ENCODE measurements around the gene UGT1A4. TPM values are rescaled to one million over a fixed set of nuclear protein-coding genes. Genes with fewer than 3 reads are reported as not detected.
"Not testable (repeated sequence)": the region's sequence is repeated elsewhere in the genome, so short reads cannot be mapped to it uniquely, and the experiment has no call there.

The UGT1A4 gene
- total RNA-seq, 1 donor from 2014 or later: not detected

DNA sequence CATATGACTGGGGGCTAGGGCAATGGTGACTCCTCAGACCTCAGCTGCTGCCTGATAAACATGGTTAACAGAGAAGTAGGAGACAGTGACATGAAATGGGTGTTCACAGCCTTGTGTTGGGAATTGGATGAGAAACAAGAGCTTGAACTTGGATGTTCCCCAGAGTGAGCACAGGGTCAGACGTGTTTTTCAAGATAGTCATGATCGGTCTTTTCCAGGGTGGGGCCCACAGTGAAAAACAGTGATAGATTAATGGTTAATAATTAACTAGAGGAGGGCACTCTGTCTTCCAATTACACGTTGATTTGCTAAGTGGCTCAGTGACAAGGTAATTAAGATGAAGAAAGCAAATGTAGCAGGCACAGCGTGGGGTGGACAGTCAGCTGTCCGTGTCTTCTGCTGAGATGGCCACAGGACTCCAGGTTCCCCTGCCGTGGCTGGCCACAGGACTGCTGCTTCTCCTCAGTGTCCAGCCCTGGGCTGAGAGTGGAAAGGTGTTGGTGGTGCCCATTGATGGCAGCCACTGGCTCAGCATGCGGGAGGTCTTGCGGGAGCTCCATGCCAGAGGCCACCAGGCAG, 10.3 kb downstream of the UGT1A4 start, which contains the start of gene UGT1A3:
Gene UGT1A3 (plus strand): TSS at position 320 of the 579 bp plus-strand sequence. CDS start 85 bp downstream, at position 405.
- peaks cover 7% of the 10 kb centered on the region for H3K9me3 Mint-ChIP-seq
- H3K27ac Mint-ChIP-seq: no peak within 1 kb of the TSS
- no peak for DNase-seq (ENCODE audit: low spot score in 2 of 2, unreplicated experiment in 2 of 2)
- H3K36me3 Mint-ChIP-seq: no peaks in the 10 kb centered on the region
- TF ChIP-seq, protein P1, sequence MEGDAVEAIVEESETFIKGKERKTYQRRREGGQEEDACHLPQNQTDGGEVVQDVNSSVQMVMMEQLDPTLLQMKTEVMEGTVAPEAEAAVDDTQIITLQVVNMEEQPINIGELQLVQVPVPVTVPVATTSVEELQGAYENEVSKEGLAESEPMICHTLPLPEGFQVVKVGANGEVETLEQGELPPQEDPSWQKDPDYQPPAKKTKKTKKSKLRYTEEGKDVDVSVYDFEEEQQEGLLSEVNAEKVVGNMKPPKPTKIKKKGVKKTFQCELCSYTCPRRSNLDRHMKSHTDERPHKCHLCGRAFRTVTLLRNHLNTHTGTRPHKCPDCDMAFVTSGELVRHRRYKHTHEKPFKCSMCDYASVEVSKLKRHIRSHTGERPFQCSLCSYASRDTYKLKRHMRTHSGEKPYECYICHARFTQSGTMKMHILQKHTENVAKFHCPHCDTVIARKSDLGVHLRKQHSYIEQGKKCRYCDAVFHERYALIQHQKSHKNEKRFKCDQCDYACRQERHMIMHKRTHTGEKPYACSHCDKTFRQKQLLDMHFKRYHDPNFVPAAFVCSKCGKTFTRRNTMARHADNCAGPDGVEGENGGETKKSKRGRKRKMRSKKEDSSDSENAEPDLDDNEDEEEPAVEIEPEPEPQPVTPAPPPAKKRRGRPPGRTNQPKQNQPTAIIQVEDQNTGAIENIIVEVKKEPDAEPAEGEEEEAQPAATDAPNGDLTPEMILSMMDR (IDR thresholded peaks at IDR 0.05; ENCODE audit: unreplicated experiment): no peak
- no peak within 1 kb of the TSS for H3K4me3 Mint-ChIP-seq
- no peaks in the 10 kb centered on the region for H3K4me1 Mint-ChIP-seq
- H3K27me3 Mint-ChIP-seq (ENCODE audit: low read depth): peaks cover 4% of the 10 kb centered on the region

- H3K27me3 Mint-ChIP-seq (ENCODE audit: low read depth): peaks cover 37% of the 10 kb centered on the region
- peaks cover 11% of the 10 kb centered on the region for H3K9me3 Mint-ChIP-seq
- H3K4me3 Mint-ChIP-seq; DNase-seq (ENCODE audit: low spot score in 2 of 2, unreplicated experiment in 2 of 2); H3K27ac Mint-ChIP-seq; H3K4me1 Mint-ChIP-seq; H3K36me3 Mint-ChIP-seq: not testable (repeated sequence)
Measured at GRCh38 chr2:233736868-233737653, 18.5 kb downstream of the UGT1A4 start.

DNA sequence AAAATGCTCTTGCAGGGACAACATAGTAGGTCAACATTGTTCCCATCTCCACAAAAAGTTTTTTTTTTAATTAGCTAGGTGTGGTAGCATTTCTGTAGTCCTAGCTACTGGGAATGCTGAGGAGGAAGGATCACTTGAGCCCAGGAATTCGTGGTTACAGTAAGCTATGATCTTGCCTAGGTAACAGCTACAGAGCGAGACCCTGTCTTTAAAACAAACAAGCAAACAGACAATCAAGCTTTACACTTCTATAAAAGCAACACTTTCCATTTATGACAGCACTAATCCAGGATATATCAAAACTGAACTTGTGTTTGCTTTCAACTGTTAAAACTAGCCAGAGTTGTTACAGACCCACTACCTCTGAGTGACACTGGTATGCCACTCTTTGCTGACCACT, 22.3 kb downstream of the UGT1A4 start:
- H3K36me3 Mint-ChIP-seq: no peaks in the 10 kb centered on the region
- H3K27me3 Mint-ChIP-seq (ENCODE audit: low read depth): peaks cover 19% of the 10 kb centered on the region
- H3K27ac Mint-ChIP-seq: no peak overlapping the region
- no peak overlapping the region for H3K4me3 Mint-ChIP-seq
- no peak for DNase-seq (ENCODE audit: low spot score in 2 of 2, unreplicated experiment in 2 of 2)
- TF ChIP-seq, protein P1 (IDR thresholded peaks at IDR 0.05; ENCODE audit: unreplicated experiment): no peak
- H3K4me1 Mint-ChIP-seq: no peaks in the 10 kb centered on the region
- H3K9me3 Mint-ChIP-seq: peaks cover 11% of the 10 kb centered on the region

GRCh38 chr2:233743464-233744259, 25.1 kb downstream of the UGT1A4 start:
- Mint-ChIP-seq H3K4me1 (no peaks in the 10 kb centered on the region), H3K4me3 (no peak overlapping the region), H3K9me3 (peaks cover 16% of the 10 kb centered on the region), H3K36me3 (no peaks in the 10 kb centered on the region), H3K27me3 (ENCODE audit: low read depth) (peaks cover 19% of the 10 kb centered on the region), H3K27ac (no peak overlapping the region)
- TF ChIP-seq, protein P1 (IDR thresholded peaks at IDR 0.05; ENCODE audit: unreplicated experiment): no peak
- DNase-seq (ENCODE audit: low spot score in 2 of 2, unreplicated experiment in 2 of 2): no peak

- H3K4me1 Mint-ChIP-seq: no peaks in the 10 kb centered on the region
- peaks cover 27% of the 10 kb centered on the region for H3K9me3 Mint-ChIP-seq
- no peaks in the 10 kb centered on the region for H3K36me3 Mint-ChIP-seq
- H3K27me3 Mint-ChIP-seq (ENCODE audit: low read depth): peaks cover 16% of the 10 kb centered on the region
- H3K4me3 Mint-ChIP-seq: no peak overlapping the region
- DNase-seq (ENCODE audit: low spot score in 2 of 2, unreplicated experiment in 2 of 2): no peak
- TF ChIP-seq, protein P1 (IDR thresholded peaks at IDR 0.05; ENCODE audit: unreplicated experiment): no peak
- no peak overlapping the region for H3K27ac Mint-ChIP-seq
Measured at GRCh38 chr2:233745073-233745755, 26.7 kb downstream of the UGT1A4 start.

DNA sequence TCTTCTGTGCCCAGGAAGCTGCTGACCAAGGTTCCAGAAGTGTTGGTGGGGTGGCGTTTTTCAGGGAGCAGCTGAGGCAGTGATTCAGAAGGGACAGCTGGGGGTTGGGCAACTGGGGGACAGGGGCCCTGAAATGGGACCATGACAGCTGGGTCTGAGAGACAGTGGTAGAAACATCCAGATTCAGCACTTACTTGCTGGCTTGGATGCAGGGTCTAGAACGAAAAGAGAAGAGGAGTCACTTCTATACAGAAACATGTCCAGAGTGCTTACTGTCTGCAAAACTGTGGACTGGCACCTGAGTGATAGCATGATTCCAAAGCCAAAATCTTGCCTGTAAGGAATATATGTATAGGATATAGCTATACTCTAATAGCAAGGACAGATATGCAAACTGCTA, 27.3 kb downstream of the UGT1A4 start:
- not testable (repeated sequence) for H3K27ac Mint-ChIP-seq; H3K36me3 Mint-ChIP-seq; DNase-seq (ENCODE audit: low spot score in 2 of 2, unreplicated experiment in 2 of 2); H3K4me1 Mint-ChIP-seq; H3K4me3 Mint-ChIP-seq
- peaks cover 30% of the 10 kb centered on the region for H3K9me3 Mint-ChIP-seq
- peaks cover 14% of the 10 kb centered on the region for H3K27me3 Mint-ChIP-seq (ENCODE audit: low read depth)

Data from mesothelial cell of epicardium (in vitro differentiated cells).